Endodermal cell (in vitro differentiated cells): ENCODE data around the gene MACROD2. TPM values are rescaled to one million over a fixed set of nuclear protein-coding genes. Genes with fewer than 3 reads are reported as not detected.
A peak's percentile ranks its signal among the peaks of the same experiment; 100 is the strongest.

Source experiments
- DNase-seq: peaks from one replicate; pipeline ENCODE4 v3.0.0-alpha.2; 2017
- H3K27ac ChIP-seq: 2 replicates; pipeline ENCODE4 v1.5.1; 2013; ENCODE audit warnings: mild to moderate bottlenecking, low read depth, low read length, moderate library complexity
- H3K27me3 ChIP-seq: 2 replicates; pipeline ENCODE4 v1.6.1; 2013; ENCODE audit warnings: mild to moderate bottlenecking, low read length, moderate library complexity; ENCODE audit not compliant: insufficient read depth, control insufficient read depth, poor library complexity, severe bottlenecking
- H3K36me3 ChIP-seq: 2 replicates; pipeline ENCODE4 v1.7.0; 2013; ENCODE audit warnings: mild to moderate bottlenecking, low read length, moderate library complexity; ENCODE audit not compliant: control insufficient read depth, insufficient read depth
- H3K4me1 ChIP-seq: one replicate; pipeline ENCODE4 v1.7.0; 2013; ENCODE audit warnings: low read length; ENCODE audit not compliant: control insufficient read depth, insufficient read depth
- H3K4me3 ChIP-seq: 2 replicates; pipeline ENCODE4 v1.5.1; 2013; ENCODE audit warnings: mild to moderate bottlenecking, low read length, moderate library complexity
- H3K9ac ChIP-seq: 2 replicates; pipeline ENCODE4 v1.6.1; 2013; ENCODE audit warnings: mild to moderate bottlenecking, low read length, moderate library complexity; ENCODE audit not compliant: poor library complexity, severe bottlenecking; ENCODE audit errors: extremely low read depth
- H3K9me3 ChIP-seq: 2 replicates; pipeline ENCODE4 v1.6.1; 2013; ENCODE audit warnings: mild to moderate bottlenecking, low read length, moderate library complexity; ENCODE audit not compliant: control insufficient read depth
- H3K27ac Mint-ChIP-seq: 2 replicates; pipeline ENCODE4 v1.8.0; 2020; ENCODE audit warnings: mixed read lengths
- H3K27me3 Mint-ChIP-seq: 2 replicates; pipeline ENCODE4 v1.8.0; 2021; ENCODE audit warnings: mild to moderate bottlenecking, mixed read lengths; ENCODE audit not compliant: insufficient read depth
- H3K36me3 Mint-ChIP-seq: 2 replicates; pipeline ENCODE4 v1.8.0; 2020; ENCODE audit warnings: low read depth, mixed read lengths
- H3K4me1 Mint-ChIP-seq: 2 replicates; pipeline ENCODE4 v1.8.0; 2020; ENCODE audit warnings: mixed read lengths
- H3K4me3 Mint-ChIP-seq: 2 replicates; pipeline ENCODE4 v1.8.0; 2020; ENCODE audit warnings: mild to moderate bottlenecking, moderate library complexity, mixed read lengths
- H3K9me3 Mint-ChIP-seq: 2 replicates; pipeline ENCODE4 v1.8.0; 2020; ENCODE audit warnings: mild to moderate bottlenecking, mixed read lengths
- CTCF ChIP-seq: fragments of 200-600 bp; sonication (generic); conservative IDR thresholded peaks from 2 replicates; pipeline ENCODE4 v1.5.0; 2021; ENCODE audit warnings: antibody characterized with exemption, mild to moderate bottlenecking
- WGBS, 2 experiments: methylation state at CpG; one replicate each; pipeline versions ENCODE4 v1.1.5 to v1.1.7; 2013; ENCODE audit warnings: missing lambda C conversion rate in 2 of 2, mixed read lengths in 1 of 2; ENCODE audit not compliant: insufficient coverage in 1 of 2, insufficient read length in 1 of 2; 5-methylcytosine and 5-hydroxymethylcytosine counted together
- total RNA-seq, 2 donors: library from RNA; stranded (reverse); fragmentation: NEBNext Ultra II Directional in 1 of 2; extraction: Animal tissue kit (Norgen Biotek cat#: 25700) in 1 of 2; gene quantifications; 2 replicates in 1 of 2; 3 replicates in 1 of 2; pipeline ENCODE4 v1.2.1, GENCODE V29; 2021

MACROD2 gene
- total RNA-seq, 2 donors from 2014 or later: 2.3 to 4.8 TPM

GRCh38 chr20:16048876-16049275, 2053.6 kb downstream of the MACROD2 start:
- 100% methylated on average over 1 of the region's 1 CpG for WGBS, 2 experiments
- no peak overlapping the region for H3K4me3 ChIP-seq
- no peaks in the 10 kb centered on the region for H3K36me3 ChIP-seq
- Mint-ChIP-seq H3K9me3 (peaks cover 2% of the 10 kb centered on the region), H3K4me1 (peaks cover 10% of the 10 kb centered on the region), H3K4me3 (no peak overlapping the region), H3K27me3 (no peaks in the 10 kb centered on the region), H3K36me3 (no peaks in the 10 kb centered on the region), H3K27ac (no peak overlapping the region)
- no peak overlapping the region for H3K9ac ChIP-seq
- no peaks in the 10 kb centered on the region for H3K27me3 ChIP-seq
- no peak for DNase-seq
- H3K9me3 ChIP-seq: no peaks in the 10 kb centered on the region
- H3K27ac ChIP-seq: no peak overlapping the region
- TF ChIP-seq CTCF: no peak
- peaks cover 7% of the 10 kb centered on the region for H3K4me1 ChIP-seq

- 50 to 61% methylated on average over 2 to 8 of the region's 9 CpGs for WGBS, 2 experiments
- no peak for TF ChIP-seq CTCF
Observed at GRCh38 chr20:16049529-16050093, 2054.3 kb downstream of the MACROD2 start.

GRCh38 chr20:16050366-16050765, 2055.1 kb downstream of the MACROD2 start:
- TF ChIP-seq CTCF: no peak
- 85 to 93% methylated on average over 1 of the region's 1 CpG for WGBS, 2 experiments
- no peaks in the 10 kb centered on the region for H3K36me3 ChIP-seq
- Mint-ChIP-seq H3K4me3 (no peak overlapping the region), H3K4me1 (peaks cover 10% of the 10 kb centered on the region), H3K27ac (no peak overlapping the region), H3K36me3 (no peaks in the 10 kb centered on the region), H3K9me3 (peaks cover 2% of the 10 kb centered on the region), H3K27me3 (no peaks in the 10 kb centered on the region)
- H3K27ac ChIP-seq: no peak overlapping the region
- H3K9ac ChIP-seq: no peak overlapping the region
- no peaks in the 10 kb centered on the region for H3K27me3 ChIP-seq
- H3K9me3 ChIP-seq: no peaks in the 10 kb centered on the region
- no peak for DNase-seq
- no peak overlapping the region for H3K4me3 ChIP-seq
- peaks cover 7% of the 10 kb centered on the region for H3K4me1 ChIP-seq

More at GRCh38 chr20:16049529-16050093, 2054.3 kb downstream of the MACROD2 start:
- H3K27me3 ChIP-seq: no peaks in the 10 kb centered on the region
- H3K4me3 ChIP-seq: no peak overlapping the region
- peaks cover 7% of the 10 kb centered on the region for H3K4me1 ChIP-seq
- peak overlapping the region; percentile 26 for H3K27ac ChIP-seq
- Mint-ChIP-seq H3K9me3 (peaks cover 2% of the 10 kb centered on the region), H3K27ac (no peak overlapping the region), H3K36me3 (no peaks in the 10 kb centered on the region), H3K4me3 (no peak overlapping the region), H3K4me1 (peaks cover 10% of the 10 kb centered on the region), H3K27me3 (no peaks in the 10 kb centered on the region)
- no peak overlapping the region for H3K9ac ChIP-seq
- DNase-seq: no peak
- no peaks in the 10 kb centered on the region for H3K9me3 ChIP-seq
- H3K36me3 ChIP-seq: no peaks in the 10 kb centered on the region
